Endometrial microvascular endothelial cells (primary cell): ENCODE measurements around the gene RILP. TPM values are rescaled to one million over a fixed set of nuclear protein-coding genes. Genes with fewer than 3 reads are reported as not detected.

Source experiments
- in situ Hi-C: cut with HindIII; loops from 2 replicates; pipeline ENCODE4 v1.10.0; 2017; ENCODE audit warnings: low sequenced_read_pairs, low pct_unique_long_range_greater_than_20kb; ENCODE audit errors: inconsistent ontology term
- total RNA-seq: library from RNA; depleted of rRNA; stranded (reverse); fragments of >200 nt; gene quantifications from one replicate; pipeline ENCODE4 v1.2.3, GENCODE V29; 2015; ENCODE audit errors: inconsistent ontology term

Gene RILP
- total RNA-seq, 1 donor from 2014 or later: 22.0 TPM

GRCh38 chr17:1648963-1649843 lies 463 bp downstream of the RILP start:
- in situ Hi-C loops: no loop called here

DNA sequence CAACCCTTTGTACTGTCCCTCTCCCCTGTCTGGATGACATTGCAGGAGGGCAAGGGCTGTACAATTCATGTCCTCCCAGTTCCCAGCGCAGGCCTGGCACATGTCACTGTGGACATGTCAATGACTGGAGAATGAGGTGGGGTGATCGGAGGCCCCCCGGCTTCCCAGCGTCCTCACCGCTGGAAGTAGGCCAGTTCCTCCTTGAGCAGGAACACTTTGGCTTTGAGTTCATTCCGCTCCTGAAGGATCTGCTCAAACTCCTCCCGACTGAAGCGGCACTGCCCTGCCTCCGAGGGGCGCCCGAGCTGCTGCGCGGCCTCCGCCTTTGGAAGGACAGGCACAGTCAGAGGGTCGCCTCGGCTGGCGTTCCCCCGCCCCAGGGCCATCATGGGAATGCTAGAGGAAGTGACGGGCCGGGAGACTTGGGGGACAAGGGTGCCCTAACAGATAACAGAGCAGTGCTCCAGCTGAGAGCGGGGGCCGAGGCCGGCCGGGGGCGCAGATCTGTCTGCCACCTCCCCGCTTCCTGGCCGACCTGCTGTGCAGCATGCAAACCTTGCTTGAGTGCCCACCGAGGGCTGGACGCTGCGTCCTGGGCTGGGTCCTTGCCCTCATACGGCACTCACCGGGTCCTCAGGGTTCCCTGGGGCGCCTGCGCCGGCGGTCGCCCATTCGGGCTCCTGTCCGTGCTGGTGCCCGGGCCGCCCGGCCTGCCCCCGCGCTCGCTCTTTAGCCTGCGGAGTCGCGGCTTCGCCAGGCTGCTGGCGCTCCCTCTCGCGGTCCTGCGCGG lies 1.3 kb downstream of the RILP start:
- in situ Hi-C loops: no loop called here

- in situ Hi-C loops: no loop called here
Observed at GRCh38 chr17:1647802-1648171, 1.9 kb downstream of the RILP start.

DNA sequence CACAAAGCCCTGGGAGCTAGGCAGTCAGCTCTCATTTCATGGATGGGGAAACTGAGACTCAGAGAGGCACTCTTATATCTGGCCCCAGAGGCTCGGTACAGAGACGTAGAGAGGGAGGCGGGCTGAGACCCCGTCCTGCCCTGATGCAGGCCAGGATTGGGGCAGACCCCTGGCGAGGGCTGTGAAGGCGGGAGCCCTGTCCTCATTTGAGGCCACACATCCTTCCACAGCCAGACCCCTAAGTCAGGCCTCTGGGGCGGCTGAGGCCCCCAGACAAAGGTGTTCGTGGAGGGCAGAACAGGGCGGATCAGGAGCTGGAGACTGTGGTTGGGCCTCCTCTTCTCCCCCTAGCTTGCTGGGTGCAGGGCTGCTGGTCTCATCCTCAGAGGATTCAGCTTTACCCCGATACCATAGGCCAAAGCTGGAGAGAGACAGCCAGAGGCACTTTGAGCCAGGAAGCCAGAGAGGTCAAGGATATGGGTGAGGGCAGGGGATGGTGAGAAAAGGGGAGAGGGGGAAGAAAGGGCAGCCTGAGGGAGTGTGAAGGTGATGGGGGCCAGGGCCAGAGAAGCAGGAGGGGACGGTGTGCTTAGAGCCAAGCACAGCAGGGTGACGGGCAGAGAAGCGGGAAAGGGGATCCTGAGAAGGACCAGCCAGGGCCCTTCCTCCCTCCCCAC lies 3.3 kb downstream of the RILP start:
- in situ Hi-C loops: no loop called here

GRCh38 chr17:1645207-1646171 lies 4.2 kb downstream of the RILP start, which contains the start of gene SCARF1:
SCARF1 (minus strand) TSS chr17:1645732; CDS start chr17:1645697, 35 bp downstream.
- in situ Hi-C loops: no loop called here

GRCh38 chr17:1644493-1645206 lies 5.0 kb downstream of the RILP start:
- in situ Hi-C loops: no loop called here

- in situ Hi-C loops: no loop called here
Observed at GRCh38 chr17:1643999-1644492, 5.6 kb downstream of the RILP start.

- in situ Hi-C loops: no loop called here
Observed at GRCh38 chr17:1643293-1643998, 6.2 kb downstream of the RILP start.

GRCh38 chr17:1641065-1641403 lies 8.6 kb downstream of the RILP start:
- in situ Hi-C loops: no loop called here

GRCh38 chr17:1640329-1641064 lies 9.2 kb downstream of the RILP start:
- in situ Hi-C loops: no loop called here

GRCh38 chr17:1639549-1640180 lies 10.0 kb downstream of the RILP start:
- in situ Hi-C loops: no loop called here

DNA sequence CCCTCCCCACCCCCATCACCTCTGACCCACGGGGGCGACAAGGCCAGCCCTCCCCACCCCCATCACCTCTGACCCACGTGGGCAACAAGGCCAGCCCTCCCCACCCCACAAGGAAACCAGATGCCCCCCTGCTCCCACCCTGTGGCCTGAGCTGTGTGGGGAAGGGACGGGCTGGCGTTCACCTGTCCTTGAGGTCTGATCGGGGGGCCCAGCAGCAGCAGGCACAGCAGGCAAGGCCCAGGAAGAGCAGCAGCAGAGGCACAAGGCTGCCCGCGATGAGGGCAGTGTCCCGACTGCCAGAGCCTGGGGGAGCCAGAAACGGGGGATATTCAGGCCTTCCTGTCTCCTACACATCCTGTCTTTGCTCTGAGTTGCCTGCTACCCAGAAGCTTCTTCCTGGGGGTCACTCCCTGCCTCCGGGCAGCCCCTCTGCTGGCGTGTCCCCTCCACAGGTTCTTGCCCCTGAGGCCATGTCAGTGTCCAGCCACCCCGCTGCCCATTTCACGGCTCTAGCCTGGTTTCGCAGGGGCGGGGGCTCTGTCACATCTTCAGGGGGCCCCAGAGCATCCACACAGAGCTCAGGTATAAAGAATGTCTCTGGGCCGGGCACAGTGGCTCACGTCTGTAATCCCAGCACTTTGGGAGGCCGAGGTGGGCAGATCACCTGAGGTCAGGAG lies 10.9 kb downstream of the RILP start:
- in situ Hi-C loops: no loop called here

DNA sequence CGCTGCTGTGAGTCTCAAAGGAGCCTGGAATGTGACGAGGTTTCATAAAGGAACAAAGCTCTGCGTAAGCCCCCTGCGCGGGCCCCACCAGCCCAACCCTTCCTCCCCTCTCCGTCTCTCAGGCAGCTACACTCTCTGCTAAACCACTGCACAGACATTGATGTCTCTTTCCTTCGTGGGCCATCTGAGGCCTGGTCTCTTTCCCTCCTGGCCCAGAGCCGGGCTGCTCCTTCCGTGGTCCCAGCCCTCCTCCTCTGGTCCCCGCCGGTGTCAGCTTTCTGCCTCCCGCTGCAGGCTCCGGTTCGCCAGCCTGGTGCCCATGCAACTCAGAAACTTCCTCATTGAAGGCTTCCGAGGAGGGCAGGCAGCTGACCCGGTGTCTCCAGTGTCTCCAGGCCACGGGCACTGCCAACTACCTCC lies 11.5 kb downstream of the RILP start:
- in situ Hi-C loops: no loop called here

DNA sequence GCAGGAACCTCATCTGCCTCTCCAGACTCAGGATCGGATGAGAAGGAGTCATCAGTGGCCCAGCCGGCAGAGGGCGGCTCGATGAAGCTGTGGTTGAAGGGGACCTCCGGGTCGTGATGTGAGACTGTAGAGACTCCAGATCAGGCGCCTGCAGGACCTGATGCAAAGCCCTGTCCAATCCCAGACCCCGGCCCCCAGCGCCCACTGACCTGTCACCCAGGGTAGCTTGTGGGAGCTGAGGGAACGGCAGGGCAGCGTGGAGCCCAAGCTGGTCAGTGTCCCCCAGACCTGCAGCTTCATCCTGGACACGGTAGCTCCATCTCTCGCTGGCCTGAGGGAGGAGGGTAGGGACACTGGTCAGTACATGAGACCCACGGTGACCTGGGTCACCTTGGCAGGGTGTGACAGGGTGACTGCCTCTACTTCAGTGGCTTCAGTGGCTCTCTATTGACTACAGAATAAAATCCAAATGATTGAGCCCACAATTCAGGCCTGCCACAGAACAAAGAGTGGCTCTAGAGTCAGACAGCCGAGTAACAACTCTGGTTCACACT lies 12.9 kb downstream of the RILP start:
- in situ Hi-C loops: no loop called here

- in situ Hi-C loops: no loop called here
Observed at GRCh38 chr17:1635675-1636465, 13.8 kb downstream of the RILP start.
